Measurements from ENCODE around the gene SSBP1.

GRCh38 chr7:141691540-141691939 lies 46.6 kb upstream of the SSBP1 start:
- TF ChIP-seq CTCF (IDR thresholded peaks at IDR 0.05; ENCODE audit: extremely low read depth in 1 of 2, insufficient read depth in 1 of 2, low read depth in 1 of 2, low read length in 2 of 2) (no peak), POLR2AphosphoS5 (IDR thresholded peaks at IDR 0.05; ENCODE audit: insufficient read depth, low read depth, low read length) (no peak), POLR2A (IDR thresholded peaks at IDR 0.05; ENCODE audit: low read depth, low read length) (no peak), EZH2 (IDR thresholded peaks at IDR 0.05; ENCODE audit: borderline replicate concordance, low read depth, low read length, severe bottlenecking) (no peak), JUN (IDR thresholded peaks at IDR 0.05; ENCODE audit: borderline replicate concordance, insufficient read depth, insufficient read length, low read depth) (no peak), MAX (IDR thresholded peaks at IDR 0.05; ENCODE audit: insufficient read depth, insufficient read length) (no peak), GATA2 (IDR thresholded peaks at IDR 0.05; ENCODE audit: insufficient read depth, insufficient read length, low read depth, low read length) (no peak), FOS (IDR thresholded peaks at IDR 0.05; ENCODE audit: borderline replicate concordance, insufficient read depth, low read length) (no peak)

Data from endothelial cell of umbilical vein (primary cell).